ENCODE measurements around the gene JAG2. TPM values are rescaled to one million over a fixed set of nuclear protein-coding genes. Genes with fewer than 3 reads are reported as not detected.
A peak's percentile ranks its signal among the peaks of the same experiment; 100 is the strongest.

The JAG2 gene
- total RNA-seq, 1 donor from 2014 or later, result 84.1 TPM

DNA sequence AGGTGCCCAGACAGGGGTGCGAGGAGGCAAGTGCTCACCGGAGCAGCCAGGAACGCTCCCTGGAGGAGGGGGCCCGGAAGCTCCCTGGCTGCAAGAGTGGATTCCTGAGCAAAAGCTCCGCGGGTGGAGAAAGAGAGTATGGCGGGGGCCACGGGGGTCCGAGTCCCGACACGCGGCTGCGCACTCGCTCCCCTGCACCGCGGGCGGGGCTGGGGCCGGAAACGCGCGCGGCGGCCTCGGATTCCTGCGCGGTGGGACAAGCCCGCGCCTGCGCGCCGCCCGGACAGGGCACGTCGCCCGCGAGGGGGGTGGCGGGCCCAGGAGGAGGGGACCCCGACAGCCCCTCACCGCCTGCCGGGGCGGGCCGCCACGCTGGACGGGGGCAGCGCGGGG lies 75.5 kb downstream of the JAG2 start:
- H3K9me3 Mint-ChIP-seq (ENCODE audit: unreplicated experiment), result peaks cover 8% of the 10 kb centered on the region
- H3K27me3 Mint-ChIP-seq (ENCODE audit: unreplicated experiment), result peaks cover 11% of the 10 kb centered on the region
- H3K4me1 Mint-ChIP-seq (ENCODE audit: low read depth, unreplicated experiment), result peaks cover 2% of the 10 kb centered on the region
- TF ChIP-seq, protein P1, sequence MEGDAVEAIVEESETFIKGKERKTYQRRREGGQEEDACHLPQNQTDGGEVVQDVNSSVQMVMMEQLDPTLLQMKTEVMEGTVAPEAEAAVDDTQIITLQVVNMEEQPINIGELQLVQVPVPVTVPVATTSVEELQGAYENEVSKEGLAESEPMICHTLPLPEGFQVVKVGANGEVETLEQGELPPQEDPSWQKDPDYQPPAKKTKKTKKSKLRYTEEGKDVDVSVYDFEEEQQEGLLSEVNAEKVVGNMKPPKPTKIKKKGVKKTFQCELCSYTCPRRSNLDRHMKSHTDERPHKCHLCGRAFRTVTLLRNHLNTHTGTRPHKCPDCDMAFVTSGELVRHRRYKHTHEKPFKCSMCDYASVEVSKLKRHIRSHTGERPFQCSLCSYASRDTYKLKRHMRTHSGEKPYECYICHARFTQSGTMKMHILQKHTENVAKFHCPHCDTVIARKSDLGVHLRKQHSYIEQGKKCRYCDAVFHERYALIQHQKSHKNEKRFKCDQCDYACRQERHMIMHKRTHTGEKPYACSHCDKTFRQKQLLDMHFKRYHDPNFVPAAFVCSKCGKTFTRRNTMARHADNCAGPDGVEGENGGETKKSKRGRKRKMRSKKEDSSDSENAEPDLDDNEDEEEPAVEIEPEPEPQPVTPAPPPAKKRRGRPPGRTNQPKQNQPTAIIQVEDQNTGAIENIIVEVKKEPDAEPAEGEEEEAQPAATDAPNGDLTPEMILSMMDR (IDR thresholded peaks at IDR 0.05; ENCODE audit: partially characterized antibody, unreplicated experiment), result no peak
- peak overlapping the region; percentile 77 for H3K4me3 Mint-ChIP-seq (ENCODE audit: unreplicated experiment)
- DNase-seq, result no peak
- no peak overlapping the region for H3K27ac Mint-ChIP-seq (ENCODE audit: unreplicated experiment)
- H3K36me3 Mint-ChIP-seq (ENCODE audit: unreplicated experiment), result peaks cover 11% of the 10 kb centered on the region

- Mint-ChIP-seq H3K9me3 (ENCODE audit: unreplicated experiment) (peaks cover 8% of the 10 kb centered on the region), H3K27ac (ENCODE audit: unreplicated experiment) (no peak overlapping the region), H3K4me3 (ENCODE audit: unreplicated experiment) (peak overlapping the region; percentile 77), H3K27me3 (ENCODE audit: unreplicated experiment) (peaks cover 11% of the 10 kb centered on the region), H3K4me1 (ENCODE audit: low read depth, unreplicated experiment) (peaks cover 2% of the 10 kb centered on the region), H3K36me3 (ENCODE audit: unreplicated experiment) (peaks cover 11% of the 10 kb centered on the region)
- TF ChIP-seq, protein P1 (IDR thresholded peaks at IDR 0.05; ENCODE audit: partially characterized antibody, unreplicated experiment), result no peak
- DNase-seq, result no peak
Observed at GRCh38 chr14:105092171-105093037, 76.2 kb downstream of the JAG2 start.

DNA sequence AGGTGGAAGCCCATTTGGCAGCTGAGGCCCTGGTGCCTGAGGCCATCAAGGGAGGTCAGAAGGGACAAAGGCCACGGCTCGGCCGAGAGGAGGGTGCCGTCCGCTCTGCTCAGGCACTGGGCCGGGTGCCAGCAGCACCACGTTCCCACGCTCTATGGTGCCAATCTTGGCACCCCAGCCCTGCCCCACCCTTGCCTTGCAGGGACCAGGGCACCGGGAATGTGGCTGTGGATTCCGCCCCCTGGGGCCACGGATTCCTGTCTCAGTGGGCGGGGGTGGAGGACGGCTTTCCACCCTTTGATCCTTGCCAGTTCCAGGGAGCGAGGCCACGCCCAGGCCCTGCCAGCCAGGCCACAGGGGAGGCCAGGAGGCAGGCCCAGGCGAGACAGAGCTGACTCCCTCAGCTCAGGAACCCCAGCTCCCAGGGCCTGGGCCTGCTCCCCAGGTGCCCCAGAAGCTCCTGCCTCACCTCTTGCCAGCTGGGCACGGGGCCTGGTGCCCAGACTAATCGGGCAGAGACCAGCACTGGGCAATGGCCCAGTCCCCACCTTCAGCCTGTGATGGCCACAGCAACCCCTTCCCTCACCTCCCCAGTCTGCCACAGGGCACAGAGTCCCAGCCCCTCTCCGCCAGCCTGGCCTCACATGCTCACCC lies 76.9 kb downstream of the JAG2 start:
- H3K36me3 Mint-ChIP-seq (ENCODE audit: unreplicated experiment), result peaks cover 8% of the 10 kb centered on the region
- H3K9me3 Mint-ChIP-seq (ENCODE audit: unreplicated experiment), result peaks cover 7% of the 10 kb centered on the region
- peaks cover 11% of the 10 kb centered on the region for H3K27me3 Mint-ChIP-seq (ENCODE audit: unreplicated experiment)
- H3K27ac Mint-ChIP-seq (ENCODE audit: unreplicated experiment), result no peak overlapping the region
- TF ChIP-seq, protein P1 (IDR thresholded peaks at IDR 0.05; ENCODE audit: partially characterized antibody, unreplicated experiment), result no peak
- no peak overlapping the region for H3K4me3 Mint-ChIP-seq (ENCODE audit: unreplicated experiment)
- peaks cover 2% of the 10 kb centered on the region for H3K4me1 Mint-ChIP-seq (ENCODE audit: low read depth, unreplicated experiment)
- DNase-seq, result no peak

DNA sequence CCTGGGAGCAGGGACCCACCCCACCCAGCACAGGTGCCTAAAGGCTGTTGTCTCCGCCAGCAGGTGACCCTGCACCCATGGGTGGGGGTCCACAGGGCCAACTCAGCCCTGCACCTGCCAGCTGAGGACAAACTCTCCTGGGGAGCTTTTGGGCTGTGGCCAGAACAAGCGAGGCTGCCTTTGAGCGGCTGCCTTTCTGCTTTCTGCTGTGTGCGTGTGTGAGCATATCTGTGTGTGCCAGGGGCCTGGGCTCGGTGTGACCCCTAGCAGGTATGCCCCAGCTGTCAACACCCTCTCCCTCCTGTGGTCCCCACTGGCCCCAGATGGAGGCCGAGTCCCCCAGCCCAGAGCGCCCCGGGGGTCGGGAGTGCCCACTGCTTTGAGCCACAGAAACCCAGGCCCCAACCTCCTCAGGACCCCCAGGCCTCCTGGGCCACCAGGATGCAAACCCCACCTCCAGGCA lies 77.5 kb downstream of the JAG2 start:
- DNase-seq, result no peak
- Mint-ChIP-seq H3K27ac (ENCODE audit: unreplicated experiment) (no peak overlapping the region), H3K4me1 (ENCODE audit: low read depth, unreplicated experiment) (peaks cover 2% of the 10 kb centered on the region), H3K4me3 (ENCODE audit: unreplicated experiment) (no peak overlapping the region), H3K27me3 (ENCODE audit: unreplicated experiment) (peaks cover 14% of the 10 kb centered on the region), H3K36me3 (ENCODE audit: unreplicated experiment) (peaks cover 5% of the 10 kb centered on the region), H3K9me3 (ENCODE audit: unreplicated experiment) (peaks cover 9% of the 10 kb centered on the region)
- TF ChIP-seq, protein P1 (IDR thresholded peaks at IDR 0.05; ENCODE audit: partially characterized antibody, unreplicated experiment), result no peak

Small RNAs within 50 kb of the gene (microRNA-seq; reads per million reads assigned to microRNA genes)
- 10.3 reads per million, percentile 50 among the genes with 10 or more reads in this experiment for gene MIR6765 (ENCODE audit: unreplicated experiment)

Other genes starting within 250 kb of the JAG2 start
- not detected for gene PLD4, start 243.9 kb downstream of the JAG2 start, total RNA-seq (ENCODE audit: unreplicated experiment)
- gene AHNAK2, start 190.4 kb downstream of the JAG2 start, total RNA-seq (ENCODE audit: unreplicated experiment), result 44.8 TPM
- 5.9 TPM for gene CLBA1, start 183.0 kb downstream of the JAG2 start, total RNA-seq (ENCODE audit: unreplicated experiment)
- gene CDCA4, start 147.7 kb downstream of the JAG2 start, total RNA-seq (ENCODE audit: unreplicated experiment), result 23.2 TPM
- not detected for gene GPR132, start 103.3 kb downstream of the JAG2 start, total RNA-seq (ENCODE audit: unreplicated experiment)
- gene NUDT14, start 12.5 kb upstream of the JAG2 start, total RNA-seq (ENCODE audit: unreplicated experiment), result 114 TPM
- 36.3 TPM for gene BTBD6, start 79.8 kb upstream of the JAG2 start, total RNA-seq (ENCODE audit: unreplicated experiment)
- gene BRF1, start 132.2 kb upstream of the JAG2 start, total RNA-seq (ENCODE audit: unreplicated experiment), result 54.6 TPM
- gene PACS2, start 146.0 kb upstream of the JAG2 start, total RNA-seq (ENCODE audit: unreplicated experiment), result 263 TPM
- 2.7 TPM for gene TEX22, start 229.8 kb upstream of the JAG2 start, total RNA-seq (ENCODE audit: unreplicated experiment)

Data from glutamatergic neuron (in vitro differentiated cells).